Epithelial cell of proximal tubule (primary cell): ENCODE measurements around the gene RMND5A. TPM values are rescaled to one million over a fixed set of nuclear protein-coding genes. Genes with fewer than 3 reads are reported as not detected.

Source experiments
- DNase-seq: peaks from one replicate; pipeline ENCODE4 v3.0.0-alpha.2; 2011; ENCODE audit warnings: low read depth
- H3K4me3 ChIP-seq: 2 replicates; pipeline ENCODE4 v1.5.1; 2011; ENCODE audit warnings: low read depth, mild to moderate bottlenecking, low read length
- CTCF ChIP-seq: conservative IDR thresholded peaks from 2 replicates; pipeline ENCODE4 v1.5.1; 2012; ENCODE audit warnings: low read depth, mild to moderate bottlenecking, low read length
- total RNA-seq: library from RNA; depleted of rRNA; stranded (reverse); fragments of >200 nt; gene quantifications from 2 replicates; pipeline ENCODE4 v1.2.3, GENCODE V29; 2015

RMND5A gene
- total RNA-seq: 19.5 and 20.5 TPM in 2 replicates

DNA sequence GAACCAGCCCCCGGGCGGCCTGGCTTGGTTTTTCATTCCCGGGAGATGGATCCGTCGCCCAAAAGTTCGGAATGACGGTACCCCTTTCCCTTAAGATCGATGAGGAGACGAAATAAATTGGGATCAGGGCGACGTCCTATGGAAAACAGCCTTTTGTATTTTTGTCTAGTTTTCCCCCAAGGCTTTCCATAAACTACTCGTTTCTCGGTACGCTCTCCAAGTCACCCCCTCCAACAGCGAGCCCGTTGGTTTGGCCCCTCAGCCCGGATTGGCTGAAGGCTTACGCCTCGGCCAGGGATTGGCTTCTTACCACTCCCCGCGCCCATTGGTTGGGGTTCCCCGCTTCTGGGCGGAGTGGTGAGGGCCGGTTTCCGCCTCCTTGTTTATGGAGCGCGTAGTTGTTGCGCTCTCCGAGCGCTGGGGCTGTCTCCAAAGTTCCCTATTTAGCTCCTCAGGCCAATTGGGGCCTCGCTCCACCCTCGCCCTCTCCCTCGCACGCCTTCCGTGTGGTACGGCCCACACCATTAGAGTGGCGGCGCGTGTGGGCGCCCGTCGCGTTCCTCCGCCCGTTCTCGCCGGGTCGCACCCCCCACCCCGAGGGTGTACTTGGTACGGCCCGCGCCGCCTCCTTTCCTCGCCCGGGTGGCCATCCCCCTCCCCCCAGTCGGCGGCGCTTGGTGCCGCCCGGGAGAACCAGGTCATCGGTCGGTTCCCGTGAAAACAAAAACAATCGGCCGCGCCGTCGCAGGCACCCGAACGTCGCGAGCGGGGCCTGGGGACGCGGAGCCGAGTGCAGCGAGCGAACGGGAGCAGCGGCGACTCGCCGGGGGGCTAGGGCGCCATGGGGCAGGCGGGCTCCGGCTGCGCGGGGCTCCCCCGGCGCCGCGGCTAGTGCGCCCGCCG is at the start of gene RMND5A:
Gene RMND5A, plus strand, starts transcription at position 655 of the 903 bp plus-strand sequence. CDS start 377 bp downstream, outside the sequence.
- DNase-seq: peak; percentile 31
- peak within 1 kb of the TSS; percentile 65 for H3K4me3 ChIP-seq

DNA sequence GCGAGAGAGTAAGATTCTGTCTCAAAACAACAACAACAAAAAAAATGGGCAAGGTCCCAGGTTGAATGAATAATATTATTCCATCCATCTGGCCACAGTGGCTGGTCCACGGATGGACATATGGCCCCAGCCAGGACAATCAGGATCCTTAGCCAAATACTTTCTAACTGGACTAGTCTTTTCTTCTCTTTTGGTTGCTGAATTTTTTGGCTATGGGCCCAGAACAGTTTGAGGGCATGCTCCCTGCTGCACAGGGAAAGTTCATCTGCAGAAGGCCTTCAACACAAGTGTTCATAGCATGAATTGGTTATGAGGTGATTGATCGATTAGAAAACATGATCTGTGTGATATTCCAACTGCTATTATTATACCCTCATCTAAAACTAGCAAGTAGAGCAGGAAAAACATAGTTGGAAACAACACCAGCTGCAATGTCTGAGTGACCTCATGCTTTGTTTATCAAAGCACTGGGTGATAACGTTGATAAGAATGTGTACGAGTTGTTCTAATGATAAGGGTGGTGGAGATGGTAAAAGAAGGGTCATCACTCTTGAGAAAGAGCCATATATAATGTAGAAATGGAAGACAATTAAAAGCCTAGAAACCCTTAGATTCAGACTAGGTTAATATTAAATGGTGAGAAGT is 48.6 kb upstream of the RMND5A start:
- DNase-seq: no peak
- H3K4me3 ChIP-seq: no peak overlapping the region
- TF ChIP-seq CTCF: no peak

GRCh38 chr2:86672027-86672545 is 48.0 kb upstream of the RMND5A start:
- TF ChIP-seq CTCF: no peak
- DNase-seq: no peak
- no peak overlapping the region for H3K4me3 ChIP-seq

DNA sequence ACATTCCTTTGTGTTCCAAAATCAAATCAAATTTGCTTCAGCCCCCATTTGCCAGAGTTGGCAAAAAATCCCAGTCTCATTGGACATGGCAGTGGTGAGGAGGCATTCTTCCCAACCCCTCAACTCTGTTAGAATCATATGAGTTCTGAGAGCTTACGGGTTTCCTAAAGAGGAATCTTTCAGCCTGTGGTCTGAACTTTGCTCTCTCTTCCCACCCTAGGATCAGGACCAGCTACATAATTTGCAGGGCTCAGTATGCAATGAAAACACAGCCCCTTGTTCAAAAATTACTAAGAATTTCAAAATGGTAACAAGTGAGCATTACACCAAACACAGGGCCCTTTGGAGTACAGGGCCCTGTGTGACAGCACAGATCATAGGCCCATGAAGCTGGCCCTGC is 47.1 kb upstream of the RMND5A start:
- no peak overlapping the region for H3K4me3 ChIP-seq
- TF ChIP-seq CTCF: no peak
- DNase-seq: no peak

DNA sequence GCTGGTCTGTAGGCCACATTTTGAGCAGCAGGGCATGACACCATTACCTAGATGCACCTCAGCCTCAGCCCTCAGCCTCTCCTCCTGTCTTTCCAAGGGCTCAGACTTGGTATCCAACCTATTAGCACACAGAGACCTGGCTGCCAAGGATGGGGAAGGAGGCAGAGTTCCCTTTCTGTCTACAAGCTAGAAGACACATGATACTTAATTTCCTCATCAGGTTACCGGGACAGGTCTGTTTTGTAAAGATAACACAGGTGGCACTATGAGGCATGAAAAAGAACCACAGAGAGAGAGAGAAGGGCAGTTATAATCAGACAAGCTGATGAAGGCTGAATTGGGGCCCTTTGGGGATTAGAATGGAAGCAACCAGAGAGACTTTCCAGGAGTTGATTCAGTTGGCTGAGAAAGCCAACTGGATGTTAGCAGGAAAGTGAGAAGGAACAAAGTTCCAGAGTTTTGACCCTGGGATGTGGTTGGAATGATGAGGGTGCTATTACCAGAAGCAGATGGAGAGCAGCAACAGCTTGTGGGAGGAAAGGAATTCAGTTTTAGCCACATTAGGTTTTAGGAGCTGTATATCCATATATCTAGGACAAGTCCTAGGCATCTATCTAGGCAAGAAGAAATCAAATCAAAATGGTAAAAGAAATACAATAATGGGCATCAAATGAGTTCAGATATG is 46.0 kb upstream of the RMND5A start:
- TF ChIP-seq CTCF: no peak
- no peak for DNase-seq
- no peak overlapping the region for H3K4me3 ChIP-seq

DNA sequence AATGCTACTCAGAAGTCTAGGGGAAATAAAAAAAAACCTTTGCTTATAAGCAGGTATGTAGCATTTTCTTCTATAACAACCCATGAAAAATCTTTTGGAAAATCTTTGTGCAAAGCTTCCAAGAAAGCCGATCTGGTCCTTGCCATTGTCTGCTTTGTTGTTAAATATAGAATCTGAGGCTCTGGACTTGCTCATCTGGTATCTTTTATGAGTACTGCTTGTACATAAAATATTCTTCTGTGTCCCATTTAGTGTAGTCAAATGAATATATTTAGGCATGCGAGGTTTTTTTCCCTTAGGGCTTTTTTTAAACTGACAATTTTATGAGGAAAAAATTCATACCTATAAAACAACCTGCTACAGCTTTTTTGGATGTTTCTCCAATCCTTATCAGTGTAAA is 45.0 kb upstream of the RMND5A start:
- no peak overlapping the region for H3K4me3 ChIP-seq
- no peak for DNase-seq
- no peak for TF ChIP-seq CTCF

DNA sequence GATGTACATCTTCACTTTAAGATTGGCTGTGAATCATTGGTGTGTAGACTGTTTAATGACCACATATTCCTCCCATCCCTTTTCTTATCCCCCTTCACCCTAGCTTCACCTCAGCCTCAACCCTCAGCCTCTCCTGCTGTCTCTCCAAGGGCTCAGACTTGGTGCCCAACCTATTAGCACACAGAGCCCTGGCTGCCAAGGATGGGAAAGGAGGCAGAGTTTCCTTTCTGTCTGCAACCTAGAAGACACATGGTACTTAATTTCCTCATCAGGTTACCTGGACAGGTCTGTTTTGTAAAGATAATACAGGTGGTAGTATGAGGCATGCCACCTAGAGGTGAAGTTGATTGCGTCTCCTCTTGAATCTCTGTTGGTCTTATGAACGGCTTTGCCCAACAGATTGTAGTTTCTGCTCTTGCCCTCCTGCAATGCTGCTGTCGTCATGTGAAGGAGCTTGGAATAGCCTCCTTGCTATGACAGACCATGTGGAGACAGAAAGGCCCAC is 44.5 kb upstream of the RMND5A start:
- DNase-seq: no peak
- TF ChIP-seq CTCF: peak; percentile 43
- no peak overlapping the region for H3K4me3 ChIP-seq
